PFSK-1 (cell line): Measurements from ENCODE around the gene PANX1.

Experiments
- FOXP2 ChIP-seq: optimal IDR thresholded peaks from 2 replicates; pipeline ENCODE3; 2011; ENCODE audit warnings: borderline replicate concordance, control low read depth, inconsistent platforms; ENCODE audit not compliant: insufficient read depth; ENCODE audit errors: extremely low read length, extremely low read depth
- POLR2AphosphoS5 ChIP-seq: IDR thresholded peaks from 2 replicates; pipeline ENCODE4 v1.6.1; 2012; ENCODE audit warnings: low read depth, mild to moderate bottlenecking, control low read depth, low read length, moderate library complexity
- REST ChIP-seq, 2 experiments: IDR thresholded peaks; 2 replicates each; pipeline versions ENCODE4 v1.6.1 to v1.8.0; 2011 to 2012; ENCODE audit warnings: low read depth in 2 of 2, low read length in 2 of 2, control low read depth in 1 of 2, inconsistent platforms in 1 of 2, mild to moderate bottlenecking in 1 of 2, moderate library complexity in 1 of 2; ENCODE audit not compliant: insufficient read depth in 1 of 2
- TAF1 ChIP-seq: IDR thresholded peaks from 2 replicates; pipeline ENCODE4 v1.6.1; 2012; ENCODE audit warnings: low read length, control low read depth, borderline replicate concordance; ENCODE audit not compliant: insufficient read depth

GRCh38 chr11:94111660-94112059 lies 17.0 kb upstream of the PANX1 start:
- TF ChIP-seq POLR2AphosphoS5 = no peak
- TF ChIP-seq REST (IDR thresholded peaks at IDR 0.05; ENCODE audit: insufficient read depth in 1 of 2, low read depth in 2 of 2, low read length in 2 of 2) = no peak
- TF ChIP-seq TAF1 = no peak
- TF ChIP-seq FOXP2 = no peak
